Hepatocyte (in vitro differentiated cells): Measurements from ENCODE around the gene BAIAP2L1.

Experiments
- EZH2 ChIP-seq: fragments of 200-600 bp; sonication (generic); IDR thresholded peaks from 2 replicates; pipeline ENCODE4 v1.6.1; 2016; ENCODE audit warnings: antibody characterized with exemption, mild to moderate bottlenecking, borderline replicate concordance
- TF ChIP-seq, protein P1 (sequence below): fragments of 200-600 bp; sonication (generic); IDR thresholded peaks from 2 replicates; pipeline ENCODE4 v1.5.1; 2016; ENCODE audit warnings: antibody characterized with exemption, mild to moderate bottlenecking; ENCODE audit not compliant: poor library complexity

DNA sequence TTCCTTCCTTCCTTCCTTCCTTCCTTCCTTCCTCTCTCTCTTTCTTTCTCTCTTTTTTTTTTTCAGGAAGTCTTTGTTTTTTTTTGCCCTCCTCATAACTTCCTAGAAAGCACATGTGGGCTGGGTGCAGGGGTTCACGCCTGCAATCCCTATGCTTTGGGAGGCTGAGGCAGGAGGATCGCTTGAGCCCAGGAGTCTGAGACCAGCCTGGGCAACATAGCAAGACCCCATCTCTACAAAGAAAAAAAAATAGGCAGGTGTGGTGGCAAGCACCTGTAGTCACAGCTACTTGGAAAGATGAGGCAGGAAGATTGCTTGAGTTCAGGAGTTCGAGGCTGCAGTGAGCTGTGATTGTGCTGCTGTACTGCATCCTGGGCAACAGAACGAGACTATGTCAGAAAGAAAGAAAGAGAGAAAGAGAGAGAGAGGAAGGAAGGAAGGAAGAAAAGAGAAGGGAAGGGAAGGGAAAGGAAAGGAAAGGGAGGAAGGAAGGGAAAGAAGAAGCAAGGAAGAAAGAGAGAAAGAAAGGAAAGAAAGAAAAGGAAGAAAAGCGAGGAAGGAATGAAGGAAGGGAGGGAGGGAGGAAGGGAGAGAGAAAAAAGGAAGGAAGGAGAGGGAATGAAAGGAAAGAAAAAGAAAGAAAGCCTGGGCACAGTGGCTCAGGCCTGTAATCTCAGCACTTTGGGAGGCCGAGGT lies 13.5 kb upstream of the BAIAP2L1 start:
- no peak for TF ChIP-seq EZH2
- TF ChIP-seq, protein P1, sequence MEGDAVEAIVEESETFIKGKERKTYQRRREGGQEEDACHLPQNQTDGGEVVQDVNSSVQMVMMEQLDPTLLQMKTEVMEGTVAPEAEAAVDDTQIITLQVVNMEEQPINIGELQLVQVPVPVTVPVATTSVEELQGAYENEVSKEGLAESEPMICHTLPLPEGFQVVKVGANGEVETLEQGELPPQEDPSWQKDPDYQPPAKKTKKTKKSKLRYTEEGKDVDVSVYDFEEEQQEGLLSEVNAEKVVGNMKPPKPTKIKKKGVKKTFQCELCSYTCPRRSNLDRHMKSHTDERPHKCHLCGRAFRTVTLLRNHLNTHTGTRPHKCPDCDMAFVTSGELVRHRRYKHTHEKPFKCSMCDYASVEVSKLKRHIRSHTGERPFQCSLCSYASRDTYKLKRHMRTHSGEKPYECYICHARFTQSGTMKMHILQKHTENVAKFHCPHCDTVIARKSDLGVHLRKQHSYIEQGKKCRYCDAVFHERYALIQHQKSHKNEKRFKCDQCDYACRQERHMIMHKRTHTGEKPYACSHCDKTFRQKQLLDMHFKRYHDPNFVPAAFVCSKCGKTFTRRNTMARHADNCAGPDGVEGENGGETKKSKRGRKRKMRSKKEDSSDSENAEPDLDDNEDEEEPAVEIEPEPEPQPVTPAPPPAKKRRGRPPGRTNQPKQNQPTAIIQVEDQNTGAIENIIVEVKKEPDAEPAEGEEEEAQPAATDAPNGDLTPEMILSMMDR = no peak
